ENCODE data around the gene ANTXR1. TPM values are rescaled to one million over a fixed set of nuclear protein-coding genes. Genes with fewer than 3 reads are reported as not detected.
"Not testable (repeated sequence)": the region's sequence is repeated elsewhere in the genome, so short reads cannot be mapped to it uniquely, and the experiment has no call there.

The ANTXR1 gene
- total and polyA plus RNA-seq, 2 of the 8 experiments (the other 6 are each of a cell fraction or from before 2014, with no cell fraction given), result 15.8 to 44.3 TPM

- H3K14ac ChIP-seq (ENCODE audit: insufficient read length); FAIRE-seq; H3K18ac ChIP-seq (ENCODE audit: extremely low read depth, low read length); H4K8ac ChIP-seq (ENCODE audit: extremely low read depth, insufficient read depth, low read length); H3K23me2 ChIP-seq (ENCODE audit: low read depth, low read length); H3K23ac ChIP-seq (ENCODE audit: insufficient read length); DNase-seq (ENCODE audit: low read depth in 1 of 2, low spot score in 2 of 2); H3K56ac ChIP-seq (replicated peaks; ENCODE audit: insufficient read length, low read depth, low read length); H3K79me1 ChIP-seq (ENCODE audit: low read depth, low read length); H4K5ac ChIP-seq (ENCODE audit: insufficient read length, low read depth, low read length); H3K36me3 ChIP-seq (ENCODE audit: control insufficient read depth in 2 of 4, insufficient read depth in 4 of 4, low read length in 3 of 4); H3K4me3 ChIP-seq (ENCODE audit: extremely low read depth in 1 of 4, insufficient read depth in 2 of 4, low read depth in 3 of 4, low read length in 4 of 4); H2BK120ac ChIP-seq (replicated peaks; ENCODE audit: low read depth, low read length); H4K91ac ChIP-seq (replicated peaks; ENCODE audit: insufficient read length, low read length); H2AFZ ChIP-seq (ENCODE audit: low read length); H2AK5ac ChIP-seq (ENCODE audit: low read depth, low read length); H3K9ac ChIP-seq (replicated peaks in 1 of 4; ENCODE audit: extremely low read depth in 1 of 4, low read depth in 3 of 4, low read length in 3 of 4); H3K27ac ChIP-seq (ENCODE audit: low read depth, low read length); H3K4ac ChIP-seq (replicated peaks; ENCODE audit: insufficient read length, low read depth, low read length); POLR2A ChIA-PET (ENCODE audit: partially characterized antibody); H2BK12ac ChIP-seq (ENCODE audit: low read depth, low read length); H3K4me2 ChIP-seq (ENCODE audit: insufficient read depth in 1 of 2, low read depth in 2 of 2, low read length in 2 of 2); H2BK15ac ChIP-seq (ENCODE audit: low read length); H3K79me2 ChIP-seq (ENCODE audit: control insufficient read depth in 1 of 2, insufficient read depth in 2 of 2, low read length in 2 of 2); H4K20me1 ChIP-seq (replicated peaks in 1 of 2; ENCODE audit: control insufficient read depth in 1 of 2, insufficient read depth in 2 of 2, low read length in 2 of 2); H2BK5ac ChIP-seq (ENCODE audit: low read depth, low read length); H3K9me3 ChIP-seq (ENCODE audit: insufficient read depth in 2 of 2, low read depth in 1 of 2, low read length in 1 of 2); H2BK20ac ChIP-seq (ENCODE audit: low read length); H3K27me3 ChIP-seq (replicated peaks in 1 of 4; ENCODE audit: control insufficient read depth in 3 of 4, extremely low read depth in 1 of 4, insufficient read depth in 3 of 4, low read length in 3 of 4): not testable (repeated sequence)
- peaks cover 8 to 21% (median 14%) of the 10 kb centered on the region in 4 experiments for H3K4me1 ChIP-seq (replicated peaks in 1 of 4; ENCODE audit: control insufficient read depth in 3 of 4, insufficient read depth in 4 of 4, low read length in 3 of 4)
- 91% methylated on average over 5 of the region's 5 CpGs; no CpG with 5 or more reads in 1 of the 2 experiments for WGBS, 2 experiments (ENCODE audit: extremely low coverage in 1 of 2, insufficient coverage in 1 of 2, insufficient read length in 1 of 2, insufficient replicate concordance in 2 of 2, low coverage in 1 of 2, low lambda C conversion rate in 2 of 2, missing lambda C conversion rate in 1 of 2)
- CTCF ChIA-PET (ENCODE audit: partially characterized antibody), result interaction anchor here (1.3 to 1.4 kb wide), 3 partner anchors 9 to 16 kb away, joined by 3 to 5 read pairs (median 5); no protein-coding TSS in a partner anchor
Observed at GRCh38 chr2:69174211-69174610, 161.2 kb downstream of the ANTXR1 start.

Data from H1 (cell line).